Measurements from ENCODE around the gene ARX.

GRCh38 chrX:25005382-25006185 lies 10.2 kb downstream of the ARX start:
- TF ChIP-seq CTCF (IDR thresholded peaks at IDR 0.05; ENCODE audit: low read length): no peak
- no peak for TF ChIP-seq EZH2 (IDR thresholded peaks at IDR 0.05; ENCODE audit: borderline replicate concordance, low read length)

Data from OCI-LY1 (cell line).